OCI-LY7 (cell line): Measurements from ENCODE around the gene LAMA4.

Experiments used
- CTCF ChIP-seq: fragments of 200-600 bp; sonication (generic); conservative IDR thresholded peaks from 2 replicates; pipeline ENCODE4 v1.5.1; 2014; ENCODE audit warnings: mild to moderate bottlenecking, antibody characterized with exemption, low read length, moderate library complexity, mixed read lengths
- EZH2phosphoT487 ChIP-seq: fragments of 200-600 bp; sonication (generic); IDR thresholded peaks from 2 replicates; pipeline ENCODE4 v1.6.1; 2018; ENCODE audit warnings: low read depth, borderline replicate concordance, mild to moderate bottlenecking, mixed run types, antibody characterized with exemption, low read length, moderate library complexity, mixed read lengths

DNA sequence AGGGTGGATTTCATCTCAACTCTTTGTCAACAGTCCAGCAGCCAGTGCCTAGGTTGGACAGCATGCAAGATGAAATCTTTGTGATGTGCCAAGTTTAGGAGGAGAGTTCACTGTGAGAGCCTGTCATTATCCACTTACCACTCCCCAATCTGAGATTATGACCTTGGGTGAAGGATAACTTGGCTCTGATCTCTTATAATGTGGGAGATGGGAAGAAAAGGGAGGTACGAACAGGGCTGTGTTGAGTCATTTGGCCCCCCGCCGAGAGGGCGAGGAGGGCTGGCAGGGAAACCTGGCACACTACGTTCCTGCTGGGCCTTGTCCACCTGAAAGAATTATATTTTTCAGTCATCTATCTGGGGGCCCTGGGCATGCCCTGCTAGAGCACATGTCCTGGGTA, 35.8 kb downstream of the LAMA4 start:
- TF ChIP-seq CTCF (no peak), EZH2phosphoT487 (no peak)
